PC-3 (cell line): ENCODE results near the gene CA5B. TPM values are rescaled to one million over a fixed set of nuclear protein-coding genes. Genes with fewer than 3 reads are reported as not detected.

ENCODE experiments used
- ATAC-seq: fragments of 200-7000 bp; cut with Tn5 transposase; 2 replicates; pipeline ENCODE4 v1.9.1; 2020; ENCODE audit warnings: mild to moderate bottlenecking, moderate library complexity
- Bru-seq: library from RNA; stranded (reverse); fragments of 400-500 nt; gene quantifications from one replicate; lab custom pipeline; 2021; lab: Mats Ljungman, UMichigan
- BruChase-seq, 2 experiments: library from RNA; stranded (reverse); fragments of 400-500 nt; gene quantifications; one replicate each; lab custom pipeline; 2021; lab: Mats Ljungman, UMichigan
- BruUV-seq: library from RNA; stranded (reverse); fragments of 400-500 nt; replicated peaks from 2 replicates; lab custom pipeline; 2021; lab: Mats Ljungman, UMichigan
- CTCF ChIA-PET: fragments of 300-600 bp; sonication (Branson Sonifier 250); formaldehyde crosslinking; loops from one replicate; lab custom pipeline; 2022; ENCODE audit warnings: antibody characterized with exemption; lab: Charles Lee
- POLR2A ChIA-PET: fragments of 300-600 bp; sonication (Branson Sonifier 250); formaldehyde crosslinking; loops from one replicate; lab custom pipeline; 2022; ENCODE audit warnings: antibody characterized with exemption; ENCODE audit not compliant: unreplicated experiment; lab: Charles Lee
- DNase-seq: peaks from one replicate; pipeline ENCODE4 v3.0.0-alpha.2; 2015
- H2AFZ ChIP-seq: fragments of 300-600 bp; sonication (generic); 2 replicates; pipeline ENCODE4 v1.6.0; 2016; ENCODE audit warnings: antibody characterized with exemption, low read length
- H3F3A ChIP-seq: fragments of 300-600 bp; sonication (generic); one replicate; pipeline ENCODE4 v1.6.0; 2017; ENCODE audit warnings: antibody characterized with exemption, low read length, control low read depth, mild to moderate bottlenecking; ENCODE audit not compliant: unreplicated experiment
- H3K27ac ChIP-seq: fragments of 300-600 bp; sonication (generic); 2 replicates; pipeline ENCODE4 v1.5.1; 2016; ENCODE audit warnings: mild to moderate bottlenecking, low read length
- H3K27me3 ChIP-seq: fragments of 300-600 bp; sonication (generic); 2 replicates; pipeline ENCODE4 v1.6.1; 2016; ENCODE audit warnings: low read length, mixed read lengths
- H3K36me3 ChIP-seq: fragments of 300-600 bp; sonication (generic); 2 replicates; pipeline ENCODE4 v1.6.1; 2016; ENCODE audit warnings: low read depth, mixed run types, low read length, mixed read lengths
- H3K4me1 ChIP-seq: fragments of 300-600 bp; sonication (generic); 2 replicates; pipeline ENCODE4 v1.5.1; 2016; ENCODE audit warnings: low read length; ENCODE audit not compliant: insufficient read depth
- H3K4me2 ChIP-seq: fragments of 300-600 bp; sonication (generic); 2 replicates; pipeline ENCODE4 v1.6.0; 2016; ENCODE audit warnings: low read length
- H3K4me3 ChIP-seq: fragments of 300-600 bp; sonication (generic); 2 replicates; pipeline ENCODE4 v1.5.1; 2016; ENCODE audit warnings: mild to moderate bottlenecking, low read length, mixed read lengths
- H3K79me2 ChIP-seq: fragments of 300-600 bp; sonication (generic); 2 replicates; pipeline ENCODE4 v1.6.1; 2017; ENCODE audit warnings: low read length, mixed read lengths
- H3K9ac ChIP-seq: fragments of 300-600 bp; sonication (generic); 2 replicates; pipeline ENCODE4 v1.6.0; 2016; ENCODE audit warnings: mild to moderate bottlenecking, low read length
- H3K9me2 ChIP-seq: fragments of 300-600 bp; sonication (generic); replicated peaks from 2 replicates; pipeline ENCODE4 v1.6.1; 2016; ENCODE audit warnings: mixed run types, low read length, mixed read lengths
- H3K9me3 ChIP-seq: fragments of 300-600 bp; sonication (generic); 2 replicates; pipeline ENCODE4 v1.6.1; 2016; ENCODE audit warnings: low read length, mixed read lengths
- H4K20me1 ChIP-seq: fragments of 300-600 bp; sonication (generic); 2 replicates; pipeline ENCODE4 v1.6.1; 2016; ENCODE audit warnings: low read length, mixed read lengths
- EZH2 ChIP-seq: fragments of 300-600 bp; sonication (generic); IDR thresholded peaks from one replicate; pipeline ENCODE4 v1.6.1; 2017; ENCODE audit warnings: antibody characterized with exemption, mild to moderate bottlenecking, low read length; ENCODE audit not compliant: unreplicated experiment
- EZH2phosphoT487 ChIP-seq: fragments of 300-600 bp; sonication (generic); IDR thresholded peaks from 2 replicates; pipeline ENCODE4 v1.6.1; 2018; ENCODE audit warnings: mild to moderate bottlenecking, antibody characterized with exemption, low read length, borderline replicate concordance
- intact Hi-C: fragments of 100-400 bp; cut with micrococcal nuclease; formaldehyde crosslinking; loops from 2 replicates; pipeline ENCODE4 v1.9.0; 2023
- long read RNA-seq: library from polyadenylated mRNA; unstranded; transcript quantifications from one replicate; pipeline ENCODE4 v2.0.0, GENCODE V29; 2021; ENCODE audit not compliant: unreplicated experiment
- total RNA-seq: library from RNA; depleted of rRNA; stranded (reverse); fragments of >200 nt; gene quantifications from 2 replicates; pipeline ENCODE4 v1.2.3, GENCODE V29; 2014; rRNA removed
- TF ChIP-seq, protein P1 (sequence below): fragments of 300-600 bp; sonication (generic); conservative IDR thresholded peaks from 2 replicates; pipeline ENCODE4 v1.5.1; 2017; ENCODE audit warnings: antibody characterized with exemption, low read depth, mild to moderate bottlenecking, low read length

Gene CA5B, protein sequence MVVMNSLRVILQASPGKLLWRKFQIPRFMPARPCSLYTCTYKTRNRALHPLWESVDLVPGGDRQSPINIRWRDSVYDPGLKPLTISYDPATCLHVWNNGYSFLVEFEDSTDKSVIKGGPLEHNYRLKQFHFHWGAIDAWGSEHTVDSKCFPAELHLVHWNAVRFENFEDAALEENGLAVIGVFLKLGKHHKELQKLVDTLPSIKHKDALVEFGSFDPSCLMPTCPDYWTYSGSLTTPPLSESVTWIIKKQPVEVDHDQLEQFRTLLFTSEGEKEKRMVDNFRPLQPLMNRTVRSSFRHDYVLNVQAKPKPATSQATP
- total RNA-seq, result 8.5 and 12.3 TPM in 2 replicates
- percentile 70 among the genes with signal in this experiment for Bru-seq, nascent RNA
- BruChase-seq, experiment 1, labeled RNA remaining after a 6-hour chase, result percentile 74 among the genes with signal in this experiment
- percentile 77 among the genes with signal in this experiment for BruChase-seq, experiment 2, labeled RNA remaining after a 2-hour chase
- long read RNA-seq, partial matches to known transcripts, result 2 of 26 reads
- long read RNA-seq, other reads (novel, unspliced or antisense), result 24 of 26 reads

GRCh38 chrX:15737959-15738902 is at the start of gene CA5B:
TSS of gene CA5B (plus strand) at chrX:15738270. CDS start at chrX:15750024, 11,754 bp downstream.
- H3K27me3 ChIP-seq, result no peaks in the 10 kb centered on the region
- H3F3A ChIP-seq, result no peaks in the 10 kb centered on the region
- CTCF ChIA-PET, result interaction anchor here (0.5 kb wide), 1 partner anchor 12 kb away, joined by 4 read pairs; no protein-coding TSS in a partner anchor
- H3K36me3 ChIP-seq, result no peaks in the 10 kb centered on the region
- H3K27ac ChIP-seq, result peak within 1 kb of the TSS; percentile 88
- DNase-seq (peak; percentile 94), ATAC-seq (peak; percentile 89)
- peak within 1 kb of the TSS; percentile 72 for H3K9ac ChIP-seq
- TF ChIP-seq, protein P1, sequence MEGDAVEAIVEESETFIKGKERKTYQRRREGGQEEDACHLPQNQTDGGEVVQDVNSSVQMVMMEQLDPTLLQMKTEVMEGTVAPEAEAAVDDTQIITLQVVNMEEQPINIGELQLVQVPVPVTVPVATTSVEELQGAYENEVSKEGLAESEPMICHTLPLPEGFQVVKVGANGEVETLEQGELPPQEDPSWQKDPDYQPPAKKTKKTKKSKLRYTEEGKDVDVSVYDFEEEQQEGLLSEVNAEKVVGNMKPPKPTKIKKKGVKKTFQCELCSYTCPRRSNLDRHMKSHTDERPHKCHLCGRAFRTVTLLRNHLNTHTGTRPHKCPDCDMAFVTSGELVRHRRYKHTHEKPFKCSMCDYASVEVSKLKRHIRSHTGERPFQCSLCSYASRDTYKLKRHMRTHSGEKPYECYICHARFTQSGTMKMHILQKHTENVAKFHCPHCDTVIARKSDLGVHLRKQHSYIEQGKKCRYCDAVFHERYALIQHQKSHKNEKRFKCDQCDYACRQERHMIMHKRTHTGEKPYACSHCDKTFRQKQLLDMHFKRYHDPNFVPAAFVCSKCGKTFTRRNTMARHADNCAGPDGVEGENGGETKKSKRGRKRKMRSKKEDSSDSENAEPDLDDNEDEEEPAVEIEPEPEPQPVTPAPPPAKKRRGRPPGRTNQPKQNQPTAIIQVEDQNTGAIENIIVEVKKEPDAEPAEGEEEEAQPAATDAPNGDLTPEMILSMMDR, result peak; percentile 17; the same call in 1 of the 2 replicates
- no peak for TF ChIP-seq EZH2
- peak within 1 kb of the TSS; percentile 75 for H2AFZ ChIP-seq
- H3K9me3 ChIP-seq, result no peaks in the 10 kb centered on the region
- no peaks in the 10 kb centered on the region for H3K9me2 ChIP-seq
- BruUV-seq, result TSS peak; percentile 69
- H3K4me2 ChIP-seq, result peak within 1 kb of the TSS; percentile 95
- no peaks in the 10 kb centered on the region for H3K79me2 ChIP-seq
- H3K4me3 ChIP-seq, result peak within 1 kb of the TSS; percentile 88
- H4K20me1 ChIP-seq, result peaks cover 3% of the 10 kb centered on the region; the same call in 1 of the 2 replicates
- POLR2A ChIA-PET, result interaction anchor here (0.5 to 1.1 kb wide), 8 partner anchors 11 to 410 kb away, joined by 3 to 12 read pairs (median 3); no protein-coding TSS in a partner anchor
- H3K4me1 ChIP-seq, result peaks cover 27% of the 10 kb centered on the region
- intact Hi-C loops, result loop anchor here (1.0 to 5.0 kb wide), 2 partner anchors 13 to 51 kb away; no protein-coding TSS in a partner anchor

DNA sequence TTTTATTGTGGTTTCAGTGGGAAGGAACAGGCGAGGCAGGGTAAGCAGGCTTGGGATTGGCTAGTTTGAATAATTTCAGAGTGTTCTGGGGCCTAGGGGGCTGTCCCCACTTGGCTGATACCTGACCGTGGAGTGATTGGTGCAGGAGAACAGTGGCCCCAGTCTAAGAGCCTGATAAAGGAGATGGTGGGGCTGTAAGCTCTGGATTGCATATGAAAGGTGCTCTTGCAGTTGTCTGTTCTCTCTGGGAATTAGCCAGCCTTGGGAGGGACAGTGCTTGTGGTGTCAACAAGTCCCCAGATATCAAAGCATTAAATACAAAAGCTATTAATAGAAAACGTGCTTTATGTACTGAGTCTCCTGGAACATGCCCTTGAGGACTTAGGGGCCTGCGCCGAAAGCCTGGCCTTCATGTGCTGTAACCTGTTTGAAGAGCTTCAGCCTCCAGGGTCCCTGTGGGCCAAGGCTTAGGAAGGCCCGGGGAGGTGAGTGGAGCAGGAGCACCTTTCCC is 43.1 kb upstream of the CA5B start:
- no peak overlapping the region for H3K9ac ChIP-seq
- no peak overlapping the region for H2AFZ ChIP-seq
- no peaks in the 10 kb centered on the region for H3K9me3 ChIP-seq
- no peaks in the 10 kb centered on the region for H3F3A ChIP-seq
- ChIA-PET POLR2A (interaction anchor here (0.6 kb wide), 1 partner anchor 41 kb away, joined by 7 read pairs; no protein-coding TSS in a partner anchor), CTCF (no interaction called here)
- no peaks in the 10 kb centered on the region for H4K20me1 ChIP-seq
- no peak for DNase-seq
- H3K4me3 ChIP-seq, result no peak overlapping the region
- H3K79me2 ChIP-seq, result peaks cover 8% of the 10 kb centered on the region; the same call in 1 of the 2 replicates
- ATAC-seq, result no peak
- BruUV-seq, result no TSS peak
- no peak overlapping the region for H3K4me2 ChIP-seq
- H3K36me3 ChIP-seq, result peaks cover 34% of the 10 kb centered on the region; the same call in 1 of the 2 replicates
- TF ChIP-seq, protein P1, result no peak
- TF ChIP-seq EZH2phosphoT487, result no peak
- TF ChIP-seq EZH2, result no peak
- H3K27ac ChIP-seq, result no peak overlapping the region
- intact Hi-C loops, result no loop called here
- H3K4me1 ChIP-seq, result no peaks in the 10 kb centered on the region
- no peaks in the 10 kb centered on the region for H3K9me2 ChIP-seq
- no peaks in the 10 kb centered on the region for H3K27me3 ChIP-seq
